MM.1S (cell line): ENCODE measurements around the gene ATM.
"Not testable (repeated sequence)": the region's sequence is repeated elsewhere in the genome, so short reads cannot be mapped to it uniquely, and the experiment has no call there.

Source experiments
- DNase-seq: peaks from one replicate; pipeline ENCODE4 v3.0.0-alpha.2; 2015
- H2AFZ ChIP-seq: fragments of 300-600 bp; sonication (generic); 2 replicates; pipeline ENCODE4 v1.6.0; 2016; ENCODE audit warnings: antibody characterized with exemption, low read length
- H3F3A ChIP-seq: fragments of 300-600 bp; sonication (generic); 2 replicates; pipeline ENCODE4 v1.6.1; 2016; ENCODE audit warnings: mild to moderate bottlenecking, antibody characterized with exemption, low read length, moderate library complexity, mixed read lengths; ENCODE audit not compliant: insufficient read depth
- H3K27ac ChIP-seq: fragments of 300-600 bp; sonication (generic); 2 replicates; pipeline ENCODE4 v1.5.1; 2016; ENCODE audit warnings: mild to moderate bottlenecking, low read length
- H3K27me3 ChIP-seq: fragments of 300-600 bp; sonication (generic); replicated peaks from 2 replicates; pipeline ENCODE4 v1.6.0; 2016; ENCODE audit warnings: low read length; ENCODE audit not compliant: insufficient read depth
- H3K36me3 ChIP-seq: fragments of 300-600 bp; sonication (generic); replicated peaks from 2 replicates; pipeline ENCODE4 v1.6.1; 2016; ENCODE audit warnings: mild to moderate bottlenecking, low read length, mixed read lengths; ENCODE audit not compliant: insufficient read depth
- H3K4me1 ChIP-seq: fragments of 300-600 bp; sonication (generic); 2 replicates; pipeline ENCODE4 v1.6.1; 2016; ENCODE audit warnings: low read length, mixed read lengths
- H3K4me2 ChIP-seq: fragments of 300-600 bp; sonication (generic); 2 replicates; pipeline ENCODE4 v1.6.0; 2016; ENCODE audit warnings: low read depth, low read length
- H3K4me3 ChIP-seq: fragments of 300-600 bp; sonication (generic); 2 replicates; pipeline ENCODE4 v1.5.1; 2016; ENCODE audit warnings: low read length, mixed read lengths
- H3K79me2 ChIP-seq: fragments of 300-600 bp; sonication (generic); 2 replicates; pipeline ENCODE4 v1.6.1; 2016; ENCODE audit warnings: mixed run types, low read length, mixed read lengths
- H3K9ac ChIP-seq: fragments of 300-600 bp; sonication (generic); 2 replicates; pipeline ENCODE4 v1.6.1; 2016; ENCODE audit warnings: low read length, mixed read lengths
- H3K9me2 ChIP-seq: fragments of 300-600 bp; sonication (generic); replicated peaks from 2 replicates; pipeline ENCODE4 v1.6.1; 2016; ENCODE audit warnings: mild to moderate bottlenecking, low read length, mixed read lengths; ENCODE audit not compliant: insufficient read depth
- H3K9me3 ChIP-seq: fragments of 300-600 bp; sonication (generic); replicated peaks from 2 replicates; pipeline ENCODE4 v1.6.1; 2016; ENCODE audit warnings: mild to moderate bottlenecking, low read length, mixed read lengths; ENCODE audit not compliant: insufficient read depth
- H4K20me1 ChIP-seq: fragments of 300-600 bp; sonication (generic); 2 replicates; pipeline ENCODE4 v1.6.1; 2016; ENCODE audit warnings: mild to moderate bottlenecking, low read length, moderate library complexity, mixed read lengths; ENCODE audit not compliant: insufficient read depth
- EZH2 ChIP-seq: fragments of 300-600 bp; sonication (generic); optimal IDR thresholded peaks from 2 replicates; pipeline ENCODE3; 2017; ENCODE audit warnings: low read depth, mild to moderate bottlenecking, antibody characterized with exemption, low read length, mixed read lengths
- EZH2phosphoT487 ChIP-seq: fragments of 300-600 bp; sonication (generic); IDR thresholded peaks from 2 replicates; pipeline ENCODE4 v1.6.1; 2018; ENCODE audit warnings: antibody characterized with exemption, low read length
- TF ChIP-seq, protein P1 (sequence below): fragments of 300-600 bp; sonication (generic); IDR thresholded peaks from 2 replicates; pipeline ENCODE4 v1.5.1; 2016; ENCODE audit warnings: antibody characterized with exemption, low read length, mixed read lengths

Gene ATM

DNA sequence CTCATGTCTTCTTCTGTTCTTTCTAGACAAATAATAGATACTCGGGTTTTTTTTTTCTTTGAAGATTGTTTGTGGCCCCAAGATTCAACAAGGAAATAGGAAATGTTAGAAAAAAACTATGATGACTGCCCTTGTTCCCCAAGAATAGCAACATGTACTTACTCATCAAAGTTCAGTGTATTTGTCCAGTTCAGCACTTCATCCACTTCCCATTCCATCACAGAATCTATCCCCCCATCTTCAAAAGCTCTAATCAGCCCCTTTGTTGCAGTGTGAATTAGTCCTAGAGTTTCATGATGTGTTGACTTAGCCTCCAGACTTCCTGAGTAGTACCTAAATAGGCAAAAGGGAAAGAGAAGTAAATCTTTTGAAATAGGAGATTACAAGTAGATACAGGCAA, 170.2 kb downstream of the ATM start:
- H3K9me2 ChIP-seq = no peaks in the 10 kb centered on the region
- no peak overlapping the region for H2AFZ ChIP-seq
- H3K79me2 ChIP-seq = no peaks in the 10 kb centered on the region
- no peak overlapping the region for H3K9ac ChIP-seq
- no peaks in the 10 kb centered on the region for H4K20me1 ChIP-seq
- H3K4me1 ChIP-seq = no peaks in the 10 kb centered on the region; the same call in 1 of the 2 replicates
- H3F3A ChIP-seq = no peaks in the 10 kb centered on the region
- no peak overlapping the region for H3K4me3 ChIP-seq
- H3K27me3 ChIP-seq = no peaks in the 10 kb centered on the region
- H3K36me3 ChIP-seq = no peaks in the 10 kb centered on the region
- H3K9me3 ChIP-seq = no peaks in the 10 kb centered on the region
- TF ChIP-seq EZH2 (no peak), EZH2phosphoT487 (no peak)
- TF ChIP-seq, protein P1, sequence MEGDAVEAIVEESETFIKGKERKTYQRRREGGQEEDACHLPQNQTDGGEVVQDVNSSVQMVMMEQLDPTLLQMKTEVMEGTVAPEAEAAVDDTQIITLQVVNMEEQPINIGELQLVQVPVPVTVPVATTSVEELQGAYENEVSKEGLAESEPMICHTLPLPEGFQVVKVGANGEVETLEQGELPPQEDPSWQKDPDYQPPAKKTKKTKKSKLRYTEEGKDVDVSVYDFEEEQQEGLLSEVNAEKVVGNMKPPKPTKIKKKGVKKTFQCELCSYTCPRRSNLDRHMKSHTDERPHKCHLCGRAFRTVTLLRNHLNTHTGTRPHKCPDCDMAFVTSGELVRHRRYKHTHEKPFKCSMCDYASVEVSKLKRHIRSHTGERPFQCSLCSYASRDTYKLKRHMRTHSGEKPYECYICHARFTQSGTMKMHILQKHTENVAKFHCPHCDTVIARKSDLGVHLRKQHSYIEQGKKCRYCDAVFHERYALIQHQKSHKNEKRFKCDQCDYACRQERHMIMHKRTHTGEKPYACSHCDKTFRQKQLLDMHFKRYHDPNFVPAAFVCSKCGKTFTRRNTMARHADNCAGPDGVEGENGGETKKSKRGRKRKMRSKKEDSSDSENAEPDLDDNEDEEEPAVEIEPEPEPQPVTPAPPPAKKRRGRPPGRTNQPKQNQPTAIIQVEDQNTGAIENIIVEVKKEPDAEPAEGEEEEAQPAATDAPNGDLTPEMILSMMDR = no peak
- no peak overlapping the region for H3K27ac ChIP-seq
- no peak for DNase-seq
- H3K4me2 ChIP-seq = no peak overlapping the region

GRCh38 chr11:108394744-108395284, 171.9 kb downstream of the ATM start:
- Histone ChIP-seq H3K4me2 (no peak overlapping the region), H3K79me2 (no peaks in the 10 kb centered on the region), H3F3A (no peaks in the 10 kb centered on the region), H3K36me3 (no peaks in the 10 kb centered on the region), H3K4me3 (no peak overlapping the region), H3K4me1 (no peaks in the 10 kb centered on the region; the same call in 1 of the 2 replicates), H3K9ac (no peak overlapping the region), H3K9me3 (no peaks in the 10 kb centered on the region), H2AFZ (no peak overlapping the region), H3K9me2 (no peaks in the 10 kb centered on the region), H3K27me3 (no peaks in the 10 kb centered on the region), H3K27ac (no peak overlapping the region), H4K20me1 (no peaks in the 10 kb centered on the region)
- no peak for DNase-seq
- TF ChIP-seq EZH2 (no peak), EZH2phosphoT487 (no peak)
- TF ChIP-seq, protein P1 = no peak

DNA sequence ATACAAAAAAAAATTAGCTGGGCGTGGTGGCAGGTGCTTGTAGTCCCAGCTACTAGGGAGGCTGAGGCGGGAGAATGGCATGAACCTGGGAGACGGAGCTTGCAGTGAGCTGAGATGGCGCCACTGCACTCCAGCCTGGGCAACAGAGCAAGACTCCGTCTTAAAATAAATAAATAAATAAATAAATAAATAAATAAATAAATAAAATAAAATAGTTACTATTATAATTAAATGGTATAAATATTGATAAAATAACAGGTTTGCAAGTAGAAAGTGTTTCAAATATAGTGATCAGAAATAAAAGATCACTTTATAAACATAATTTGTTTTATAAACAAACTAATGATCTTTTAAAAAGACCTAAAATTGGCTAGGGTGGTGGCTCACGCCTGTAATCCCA, 173.8 kb downstream of the ATM start:
- H3K4me3 ChIP-seq, H3K27ac ChIP-seq, H3K4me1 ChIP-seq, H3K9ac ChIP-seq, H2AFZ ChIP-seq, DNase-seq, H3K9me3 ChIP-seq, H3K27me3 ChIP-seq, H3K36me3 ChIP-seq, H3F3A ChIP-seq, H3K79me2 ChIP-seq, H4K20me1 ChIP-seq, H3K4me2 ChIP-seq, H3K9me2 ChIP-seq: not testable (repeated sequence)

DNA sequence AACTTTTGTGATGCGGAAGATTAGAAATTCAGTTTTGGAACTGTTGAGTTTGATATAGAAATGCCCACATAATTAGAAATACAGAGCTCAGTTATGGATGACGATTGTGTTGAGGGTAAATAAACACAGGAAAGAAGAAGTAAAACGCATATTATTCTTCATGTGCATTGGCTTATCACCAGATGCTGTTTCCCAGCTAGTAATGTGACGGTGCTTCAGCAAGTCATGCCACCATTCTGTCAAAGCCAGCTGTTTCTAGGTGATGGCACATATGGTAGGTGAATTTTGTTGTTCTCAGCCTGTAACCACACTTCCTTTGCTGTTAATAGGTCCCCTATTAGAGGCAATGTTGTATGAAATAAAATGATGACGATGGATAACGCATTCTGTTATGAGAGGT, 175.6 kb downstream of the ATM start:
- TF ChIP-seq EZH2phosphoT487 (no peak), EZH2 (no peak)
- TF ChIP-seq, protein P1 = no peak
- Histone ChIP-seq H3K4me3 (no peak overlapping the region), H3K4me2 (no peak overlapping the region), H3K79me2 (no peaks in the 10 kb centered on the region), H3K9ac (no peak overlapping the region), H3K9me3 (no peaks in the 10 kb centered on the region), H3K4me1 (no peaks in the 10 kb centered on the region; the same call in 1 of the 2 replicates), H2AFZ (no peak overlapping the region), H3K9me2 (no peaks in the 10 kb centered on the region), H3K27me3 (no peaks in the 10 kb centered on the region), H4K20me1 (no peaks in the 10 kb centered on the region), H3F3A (no peaks in the 10 kb centered on the region), H3K36me3 (no peaks in the 10 kb centered on the region), H3K27ac (no peak overlapping the region)
- DNase-seq = no peak
